Sigmoid colon (tissue), 7 donors: ENCODE results near the gene RTP1. TPM values are rescaled to one million over a fixed set of nuclear protein-coding genes. Genes with fewer than 3 reads are reported as not detected.

Source experiments
- DNase-seq: peaks from one replicate; pipeline ENCODE4 v3.0.0-alpha.2; 2019
- H3K27ac ChIP-seq, 4 donors: fragments of 200-600 bp; sonication (generic); one replicate each; pipeline ENCODE4 v1.5.1; 2016 to 2019; ENCODE audit warnings: mild to moderate bottlenecking in 1 of 4
- H3K27me3 ChIP-seq, 3 donors: fragments of 200-600 bp; sonication (generic); one replicate each; pipeline ENCODE4 v1.5.1; 2019; ENCODE audit warnings: mild to moderate bottlenecking in 1 of 3
- H3K36me3 ChIP-seq, 4 donors: fragments of 200-600 bp; sonication (generic); one replicate each; pipeline ENCODE4 v1.5.1; 2016 to 2019
- H3K4me1 ChIP-seq, 4 donors: fragments of 200-600 bp; sonication (generic); one replicate each; pipeline ENCODE4 v1.5.1; 2017 to 2019
- H3K4me3 ChIP-seq, 4 donors: fragments of 200-600 bp; sonication (generic); one replicate each; pipeline ENCODE4 v1.5.1; 2017 to 2019; ENCODE audit warnings: mild to moderate bottlenecking in 2 of 4, moderate library complexity in 1 of 4
- H3K9me3 ChIP-seq, 4 donors: fragments of 200-600 bp in 3 of 4; sonication (generic) in 3 of 4; one replicate each; pipeline versions ENCODE4 v1.5.1 to v1.6.1; 2013 to 2019
- CTCF ChIP-seq, 4 experiments: fragments of 450-650 bp in 3 of 4; fragments of 200-600 bp in 1 of 4; IDR thresholded peaks; one replicate each; pipeline ENCODE4 v1.5.1; 2016 to 2019; ENCODE audit warnings: antibody characterized with exemption in 4 of 4, mild to moderate bottlenecking in 3 of 4, moderate library complexity in 2 of 4
- EP300 ChIP-seq, 4 donors: sonication (generic); formaldehyde crosslinking; IDR thresholded peaks; one replicate each; pipeline ENCODE4 v1.6.1; 2017; ENCODE audit warnings: antibody characterized with exemption in 4 of 4
- POLR2A ChIP-seq, 2 donors: fragments of 450-650 bp; IDR thresholded peaks; one replicate each; pipeline ENCODE4 v1.6.1; 2016; ENCODE audit warnings: antibody characterized with exemption in 2 of 2, mild to moderate bottlenecking in 2 of 2, moderate library complexity in 2 of 2
- POLR2AphosphoS5 ChIP-seq, 4 donors: sonication (generic); formaldehyde crosslinking; IDR thresholded peaks; one replicate each; pipeline ENCODE4 v1.6.1; 2017; ENCODE audit warnings: antibody characterized with exemption in 4 of 4
- WGBS, 2 donors: extraction: QIAGEN DNeasy Blood & Tissue Kit; methylation state at CpG; one replicate each; pipeline ENCODE4 v1.1.7; 2013; 5-methylcytosine and 5-hydroxymethylcytosine counted together
- intact Hi-C: fragments of 100-400 bp; cut with DNase I; formaldehyde crosslinking; loops from one replicate; pipeline ENCODE4 v1.15.1; 2023
- polyA plus RNA-seq, 3 donors: library from polyadenylated mRNA; stranded (reverse); fragments of 200-250 nt; gene quantifications; one replicate each; pipeline ENCODE4 v1.2.3, GENCODE V29; 2013
- total RNA-seq, 4 donors: library from RNA; depleted of rRNA; stranded (reverse); fragments of >200 nt; gene quantifications; one replicate each; pipeline ENCODE4 v1.1.0, GENCODE V29; 2016
- donor health status: healthy with polysubstance abuse.
- donor health status: Bipolar disorder and iron deficiency.
- donor health status: healthy.

The RTP1 gene
- total and polyA plus RNA-seq, 7 donors, result 0.04 TPM; not detected in 6

- H3K4me1 ChIP-seq, result peaks cover 0 to 53% (median 52%) of the 10 kb centered on the region in 4 donors
- H3K27me3 ChIP-seq, result no peaks in the 10 kb centered on the region
- intact Hi-C loops, result no loop called here
- TF ChIP-seq EP300 (IDR thresholded peaks at IDR 0.05) (no peak), POLR2A (IDR thresholded peaks at IDR 0.05) (no peak), POLR2AphosphoS5 (IDR thresholded peaks at IDR 0.05) (no peak), CTCF (IDR thresholded peaks at IDR 0.05) (no peak)
- DNase-seq, result no peak
- H3K36me3 ChIP-seq, result no peaks in the 10 kb centered on the region
- H3K9me3 ChIP-seq, result no peaks in the 10 kb centered on the region
- H3K4me3 ChIP-seq, result no peak overlapping the region
- no peak overlapping the region for H3K27ac ChIP-seq
- WGBS, 2 donors, result 60 to 61% methylated on average over 2 of the region's 2 CpGs
These were observed 8.4 kb downstream of the RTP1 start for GRCh38 chr3:187205683-187206082.

- Histone ChIP-seq H3K27me3 (no peaks in the 10 kb centered on the region), H3K4me3 (no peak overlapping the region), H3K27ac (peak overlapping the region; percentile 10 to 76 (median 74)), H3K36me3 (no peaks in the 10 kb centered on the region), H3K9me3 (no peaks in the 10 kb centered on the region), H3K4me1 (peaks cover 0 to 65% (median 63%) of the 10 kb centered on the region in 4 donors)
- TF ChIP-seq POLR2A (IDR thresholded peaks at IDR 0.05), result no peak
- TF ChIP-seq EP300 (IDR thresholded peaks at IDR 0.05), result no peak
- no peak for TF ChIP-seq POLR2AphosphoS5 (IDR thresholded peaks at IDR 0.05)
- no peak for TF ChIP-seq CTCF (IDR thresholded peaks at IDR 0.05)
- WGBS, 2 donors, result 90 to 91% methylated on average over 2 of the region's 2 CpGs
- DNase-seq, result no peak
- intact Hi-C loops, result no loop called here
These were observed 9.8 kb downstream of the RTP1 start for GRCh38 chr3:187207062-187207461.

GRCh38 chr3:187207624-187208023 is 10.3 kb downstream of the RTP1 start:
- TF ChIP-seq POLR2A (IDR thresholded peaks at IDR 0.05), result no peak
- Histone ChIP-seq H3K27me3 (no peaks in the 10 kb centered on the region), H3K4me1 (peaks cover 0 to 69% (median 68%) of the 10 kb centered on the region in 4 donors), H3K36me3 (no peaks in the 10 kb centered on the region), H3K4me3 (no peak overlapping the region), H3K9me3 (no peaks in the 10 kb centered on the region), H3K27ac (peak overlapping the region; percentile 10 to 76 (median 74))
- no peak for DNase-seq
- intact Hi-C loops, result no loop called here

- H3K27ac ChIP-seq, result peak overlapping the region; percentile 10 to 76 (median 74)
- intact Hi-C loops, result no loop called here
- WGBS, 2 donors, result 19 to 55% methylated on average over 1 of the region's 1 CpG
- no peak overlapping the region for H3K4me3 ChIP-seq
- H3K36me3 ChIP-seq, result no peaks in the 10 kb centered on the region
- peaks cover 0 to 72% (median 71%) of the 10 kb centered on the region in 4 donors for H3K4me1 ChIP-seq
- DNase-seq, result no peak
- TF ChIP-seq CTCF (IDR thresholded peaks at IDR 0.05) (no peak), POLR2AphosphoS5 (IDR thresholded peaks at IDR 0.05) (no peak), EP300 (IDR thresholded peaks at IDR 0.05) (no peak), POLR2A (IDR thresholded peaks at IDR 0.05) (no peak)
- no peaks in the 10 kb centered on the region for H3K9me3 ChIP-seq
- H3K27me3 ChIP-seq, result no peaks in the 10 kb centered on the region
These were observed 10.9 kb downstream of the RTP1 start for GRCh38 chr3:187208159-187208558.

GRCh38 chr3:187209491-187209890 is 12.2 kb downstream of the RTP1 start:
- no peak overlapping the region for H3K4me3 ChIP-seq
- no peaks in the 10 kb centered on the region for H3K9me3 ChIP-seq
- no peaks in the 10 kb centered on the region for H3K36me3 ChIP-seq
- no peak for DNase-seq
- H3K4me1 ChIP-seq, result peaks cover 0 to 72% (median 71%) of the 10 kb centered on the region in 4 donors
- no peaks in the 10 kb centered on the region for H3K27me3 ChIP-seq
- H3K27ac ChIP-seq, result peak overlapping the region; percentile 3 to 76 (median 74)
- intact Hi-C loops, result no loop called here
- no peak for TF ChIP-seq POLR2AphosphoS5 (IDR thresholded peaks at IDR 0.05)
- no peak for TF ChIP-seq CTCF (IDR thresholded peaks at IDR 0.05)
- TF ChIP-seq POLR2A (IDR thresholded peaks at IDR 0.05), result no peak
- TF ChIP-seq EP300 (IDR thresholded peaks at IDR 0.05), result no peak
